Fibroblast of the aortic adventitia (primary cell): ENCODE results near the gene REV3L. TPM values are rescaled to one million over a fixed set of nuclear protein-coding genes. Genes with fewer than 3 reads are reported as not detected.

Experiments
- DNase-seq: peaks from one replicate; pipeline ENCODE4 v3.0.0-alpha.2; 2010; ENCODE audit warnings: low read depth
- H3K4me3 ChIP-seq: 2 replicates; pipeline ENCODE4 v1.5.1; 2011; ENCODE audit warnings: low read depth, mild to moderate bottlenecking, control low read depth, low read length, moderate library complexity
- CTCF ChIP-seq: IDR thresholded peaks from 2 replicates; pipeline ENCODE4 v1.5.1; 2011; ENCODE audit warnings: mild to moderate bottlenecking, low read length, control low read depth, inconsistent platforms; ENCODE audit not compliant: insufficient read depth
- total RNA-seq: library from RNA; depleted of rRNA; stranded (reverse); fragments of >200 nt; gene quantifications from 2 replicates; pipeline ENCODE4 v1.2.3, GENCODE V29; 2012; ENCODE audit warnings: low replicate concordance

Gene REV3L
- total RNA-seq, 1 donor, result 77.4 TPM

- no peak for TF ChIP-seq CTCF
- no peak overlapping the region for H3K4me3 ChIP-seq
- no peak for DNase-seq
Measured at GRCh38 chr6:111252726-111253125, 230.3 kb downstream of the REV3L start.

GRCh38 chr6:111250791-111251354 is 232.1 kb downstream of the REV3L start:
- DNase-seq, result no peak
- H3K4me3 ChIP-seq, result no peak overlapping the region
- no peak for TF ChIP-seq CTCF

Other genes starting within 250 kb of the REV3L start
- gene TRAF3IP2, start 122.7 kb upstream of the REV3L start, total RNA-seq, result 29.8 and 35.3 TPM in 2 replicates